Measurements from ENCODE around the gene DALRD3. TPM values are rescaled to one million over a fixed set of nuclear protein-coding genes. Genes with fewer than 3 reads are reported as not detected.

DALRD3 gene
- total RNA-seq, 1 donor from 2014 or later, result 19.0 TPM

- no peaks in the 10 kb centered on the region for H3K9me3 ChIP-seq
- H3K36me3 ChIP-seq, result peaks cover 94% of the 10 kb centered on the region
- DNase-seq (peak; percentile 9), ATAC-seq (no peak)
- no peaks in the 10 kb centered on the region for H3K4me1 ChIP-seq
- no peaks in the 10 kb centered on the region for H3K27me3 ChIP-seq
- no peak for TF ChIP-seq CTCF (IDR thresholded peaks at IDR 0.05)
- intact Hi-C loops (cut with DNase I), result no loop called here
- no peak overlapping the region for H3K27ac ChIP-seq
- no peak overlapping the region for H3K4me3 ChIP-seq
Observed at GRCh38 chr3:48979451-48979850, 38.9 kb downstream of the DALRD3 start.

- TF ChIP-seq CTCF (IDR thresholded peaks at IDR 0.05), result no peak
- Histone ChIP-seq H3K27me3 (no peaks in the 10 kb centered on the region), H3K4me1 (no peaks in the 10 kb centered on the region), H3K27ac (no peak overlapping the region), H3K36me3 (peaks cover 96% of the 10 kb centered on the region), H3K4me3 (no peak overlapping the region), H3K9me3 (no peaks in the 10 kb centered on the region)
- no peak for DNase-seq
- intact Hi-C loops (cut with DNase I), result no loop called here
- no peak for ATAC-seq
Observed at GRCh38 chr3:48974076-48974864, 44.1 kb downstream of the DALRD3 start.

- H3K36me3 ChIP-seq, result peaks cover 99% of the 10 kb centered on the region
- no peak overlapping the region for H3K27ac ChIP-seq
- H3K9me3 ChIP-seq, result no peaks in the 10 kb centered on the region
- intact Hi-C loops (cut with DNase I), result no loop called here
- DNase-seq (no peak), ATAC-seq (no peak)
- no peak for TF ChIP-seq CTCF (IDR thresholded peaks at IDR 0.05)
- H3K4me3 ChIP-seq, result no peak overlapping the region
- no peaks in the 10 kb centered on the region for H3K4me1 ChIP-seq
- H3K27me3 ChIP-seq, result no peaks in the 10 kb centered on the region
Observed at GRCh38 chr3:48970586-48970985, 47.8 kb downstream of the DALRD3 start.

- Histone ChIP-seq H3K27ac (no peak overlapping the region), H3K9me3 (no peaks in the 10 kb centered on the region), H3K27me3 (no peaks in the 10 kb centered on the region), H3K4me1 (no peaks in the 10 kb centered on the region), H3K36me3 (peaks cover 95% of the 10 kb centered on the region), H3K4me3 (no peak overlapping the region)
- DNase-seq (no peak), ATAC-seq (peak; percentile 41)
- intact Hi-C loops (cut with DNase I), result no loop called here
- TF ChIP-seq CTCF (IDR thresholded peaks at IDR 0.05), result no peak
Observed at GRCh38 chr3:48966876-48967361, 51.5 kb downstream of the DALRD3 start.

- intact Hi-C loops (cut with DNase I), result no loop called here
- H3K4me1 ChIP-seq, result no peaks in the 10 kb centered on the region
- DNase-seq, result no peak
- no peaks in the 10 kb centered on the region for H3K27me3 ChIP-seq
- peaks cover 95% of the 10 kb centered on the region for H3K36me3 ChIP-seq
- H3K9me3 ChIP-seq, result no peaks in the 10 kb centered on the region
- no peak for TF ChIP-seq CTCF (IDR thresholded peaks at IDR 0.05)
- no peak overlapping the region for H3K27ac ChIP-seq
- ATAC-seq, result no peak
- no peak overlapping the region for H3K4me3 ChIP-seq
Observed at GRCh38 chr3:48966367-48966766, 52.0 kb downstream of the DALRD3 start.

Small RNA genes within 50 kb of the gene (microRNA-seq; reads per million reads assigned to microRNA genes)
- 8,067 reads per million, percentile 95 among the genes with 10 or more reads in this experiment for gene MIR191 (ENCODE audit: borderline microRNAs expressed)
- 814 reads per million, percentile 84 among the genes with 10 or more reads in this experiment for gene MIR425 (ENCODE audit: borderline microRNAs expressed)

Other genes starting within 250 kb of the DALRD3 start
- gene PRKAR2A, start 170.7 kb downstream of the DALRD3 start, total RNA-seq, result 47.6 TPM
- gene SLC25A20, start 119.7 kb downstream of the DALRD3 start, total RNA-seq, result 26.0 TPM
- gene ARIH2, start 99.7 kb downstream of the DALRD3 start, total RNA-seq, result 88.1 TPM
- gene P4HTM, start 28.3 kb downstream of the DALRD3 start, total RNA-seq, result 38.0 TPM
- 172 TPM for gene WDR6, start 11.2 kb downstream of the DALRD3 start, total RNA-seq
- 77.6 TPM for gene NDUFAF3, start 3.5 kb upstream of the DALRD3 start, total RNA-seq
- 107 TPM for gene IMPDH2, start 10.8 kb upstream of the DALRD3 start, total RNA-seq
- gene QRICH1, start 75.5 kb upstream of the DALRD3 start, total RNA-seq, result 83.9 TPM
- 172 TPM for gene QARS1, start 86.2 kb upstream of the DALRD3 start, total RNA-seq
- gene USP19, start 102.2 kb upstream of the DALRD3 start, total RNA-seq, result 63.9 TPM
- 489 TPM for gene LAMB2, start 114.5 kb upstream of the DALRD3 start, total RNA-seq
- gene CCDC71, start 147.8 kb upstream of the DALRD3 start, total RNA-seq, result 22.1 TPM
- 22.4 TPM for gene KLHDC8B, start 153.0 kb upstream of the DALRD3 start, total RNA-seq